AG04450 (cell line): ENCODE data around the gene RBM39. TPM values are rescaled to one million over a fixed set of nuclear protein-coding genes. Genes with fewer than 3 reads are reported as not detected.
A peak's percentile ranks its signal among the peaks of the same experiment; 100 is the strongest.
"Not testable (repeated sequence)": the region's sequence is repeated elsewhere in the genome, so short reads cannot be mapped to it uniquely, and the experiment has no call there.

Experiments
- CTCF ChIA-PET: fragments of 300-600, 350-600 bp; formaldehyde crosslinking; extraction: SDS; loops from one replicate; lab custom pipeline; 2022; ENCODE audit warnings: antibody characterized with exemption, inconsistent platforms; lab: Charles Lee
- POLR2A ChIA-PET: fragments of 350-600 bp; formaldehyde crosslinking; extraction: SDS; loops from one replicate; lab custom pipeline; 2021; ENCODE audit warnings: antibody characterized with exemption, inconsistent platforms; lab: Yijun Ruan, JAX
- DNase-seq: peaks from one replicate; pipeline ENCODE4 v3.0.0-alpha.2; 2011; ENCODE audit warnings: low read depth, low spot score
- H3K27ac ChIP-seq: one replicate; pipeline ENCODE4 v1.5.1; 2012; ENCODE audit warnings: low read depth, low read length, control low read depth
- H3K27me3 ChIP-seq: one replicate; pipeline ENCODE4 v1.6.0; 2012; ENCODE audit warnings: low read length; ENCODE audit not compliant: control insufficient read depth, insufficient read depth
- H3K4me3 ChIP-seq: 2 replicates; pipeline ENCODE4 v1.5.1; 2011; ENCODE audit warnings: mild to moderate bottlenecking, low read depth, low read length, control low read depth
- H3K9me3 ChIP-seq: 2 replicates; pipeline ENCODE4 v1.5.1; 2012; ENCODE audit warnings: low read length; ENCODE audit not compliant: control insufficient read depth, insufficient read depth
- polyA minus RNA-seq: library from RNA; depleted of rRNA, polyadenylated mRNA; stranded (reverse); fragments of >200 nt; gene quantifications from 2 replicates; pipeline ENCODE4 v1.2.3, GENCODE V29; 2011; rRNA and poly(A)+ RNA removed
- polyA plus RNA-seq: library from polyadenylated mRNA; depleted of rRNA; stranded (reverse); fragments of >200 nt; gene quantifications from 2 replicates; pipeline ENCODE4 v1.2.3, GENCODE V29; 2011; rRNA removed
- TF ChIP-seq, protein P1 (sequence below): IDR thresholded peaks from 2 replicates; pipeline ENCODE4 v1.5.1; 2011; ENCODE audit warnings: low read depth, low read length, control low read depth, inconsistent platforms

Gene RBM39
- 144 and 162 TPM in 2 replicates for polyA plus RNA-seq
- polyA minus RNA-seq = 113 and 190 TPM in 2 replicates

GRCh38 chr20:35741892-35742740, at the start of gene RBM39:
TSS of gene RBM39 (minus strand) at chr20:35742260. CDS start at chr20:35740874, 1,386 bp downstream.
- ChIA-PET CTCF (interaction anchor here (0.6 to 1.3 kb wide), 10 partner anchors 13 to 212 kb away, joined by 3 to 7 read pairs (median 3); partner anchors contain the start of gene SCAND1), POLR2A (interaction anchor here (0.5 to 2.6 kb wide), 47 partner anchors 8 to 724 kb away, joined by 3 to 71 read pairs (median 4); partner anchors contain the start of genes NFS1, PHF20, ROMO1 and SCAND1)
- TF ChIP-seq, protein P1, sequence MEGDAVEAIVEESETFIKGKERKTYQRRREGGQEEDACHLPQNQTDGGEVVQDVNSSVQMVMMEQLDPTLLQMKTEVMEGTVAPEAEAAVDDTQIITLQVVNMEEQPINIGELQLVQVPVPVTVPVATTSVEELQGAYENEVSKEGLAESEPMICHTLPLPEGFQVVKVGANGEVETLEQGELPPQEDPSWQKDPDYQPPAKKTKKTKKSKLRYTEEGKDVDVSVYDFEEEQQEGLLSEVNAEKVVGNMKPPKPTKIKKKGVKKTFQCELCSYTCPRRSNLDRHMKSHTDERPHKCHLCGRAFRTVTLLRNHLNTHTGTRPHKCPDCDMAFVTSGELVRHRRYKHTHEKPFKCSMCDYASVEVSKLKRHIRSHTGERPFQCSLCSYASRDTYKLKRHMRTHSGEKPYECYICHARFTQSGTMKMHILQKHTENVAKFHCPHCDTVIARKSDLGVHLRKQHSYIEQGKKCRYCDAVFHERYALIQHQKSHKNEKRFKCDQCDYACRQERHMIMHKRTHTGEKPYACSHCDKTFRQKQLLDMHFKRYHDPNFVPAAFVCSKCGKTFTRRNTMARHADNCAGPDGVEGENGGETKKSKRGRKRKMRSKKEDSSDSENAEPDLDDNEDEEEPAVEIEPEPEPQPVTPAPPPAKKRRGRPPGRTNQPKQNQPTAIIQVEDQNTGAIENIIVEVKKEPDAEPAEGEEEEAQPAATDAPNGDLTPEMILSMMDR = peak; percentile 52
- H3K27ac ChIP-seq = peak within 1 kb of the TSS; percentile 99
- no peaks in the 10 kb centered on the region for H3K27me3 ChIP-seq
- peak; percentile 100 for DNase-seq
- peaks cover 4% of the 10 kb centered on the region; the same call in 1 of the 2 replicates for H3K9me3 ChIP-seq
- peak within 1 kb of the TSS; percentile 89 for H3K4me3 ChIP-seq

DNA sequence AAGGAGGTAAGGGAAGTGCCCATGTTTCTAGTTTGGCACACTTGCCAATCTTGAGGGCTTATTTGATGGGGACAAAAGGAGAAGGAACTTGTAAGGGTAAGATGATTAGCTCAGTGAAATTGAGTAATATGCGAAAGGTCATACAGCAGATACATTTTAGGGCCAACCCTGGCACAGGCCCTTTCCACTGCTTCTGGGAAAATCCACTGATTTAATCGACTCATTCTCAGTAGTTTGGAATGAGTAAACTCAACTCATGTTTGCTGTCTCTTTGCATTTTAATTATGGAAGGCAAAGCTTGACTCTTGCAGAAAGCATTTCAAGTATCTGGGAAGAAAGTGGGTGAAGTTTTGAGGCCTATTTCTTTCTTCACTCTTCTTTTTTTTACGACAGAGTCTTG, 49.8 kb upstream of the RBM39 start:
- TF ChIP-seq, protein P1 = no peak
- ChIA-PET CTCF (interaction anchor here (1.0 kb wide), 1 partner anchor 162 kb away, joined by 4 read pairs; the partner anchor contains the start of gene SCAND1), POLR2A (interaction anchor here (0.7 to 1.4 kb wide), 4 partner anchors 20 to 92 kb away, joined by 3 to 11 read pairs (median 6); partner anchors contain the start of genes PHF20 and RBM39)
- no peak overlapping the region; the same call in 1 of the 2 replicates for H3K4me3 ChIP-seq
- DNase-seq = peak; percentile 65
- H3K27me3 ChIP-seq = no peaks in the 10 kb centered on the region
- no peaks in the 10 kb centered on the region for H3K9me3 ChIP-seq
- H3K27ac ChIP-seq = peak overlapping the region; percentile 94

GRCh38 chr20:35791097-35791496, 49.0 kb upstream of the RBM39 start:
- no peak overlapping the region for H3K4me3 ChIP-seq
- CTCF ChIA-PET = interaction anchor here (1.0 kb wide), 1 partner anchor 163 kb away, joined by 4 read pairs; the partner anchor contains the start of gene SCAND1
- no peaks in the 10 kb centered on the region for H3K27me3 ChIP-seq
- no peak overlapping the region for H3K27ac ChIP-seq
- no peak for DNase-seq
- no peaks in the 10 kb centered on the region for H3K9me3 ChIP-seq
- TF ChIP-seq, protein P1 = no peak
- POLR2A ChIA-PET = interaction anchor here (0.7 to 1.4 kb wide), 4 partner anchors 19 to 93 kb away, joined by 3 to 11 read pairs (median 6); partner anchors contain the start of genes PHF20 and RBM39

GRCh38 chr20:35788796-35789195, 46.7 kb upstream of the RBM39 start:
- no peaks in the 10 kb centered on the region for H3K9me3 ChIP-seq
- H3K27me3 ChIP-seq = no peaks in the 10 kb centered on the region
- no peak overlapping the region for H3K4me3 ChIP-seq
- ChIA-PET CTCF (no interaction called here), POLR2A (no interaction called here)
- H3K27ac ChIP-seq = no peak overlapping the region
- DNase-seq = no peak
- TF ChIP-seq, protein P1 = no peak

- CTCF ChIA-PET, H3K9me3 ChIP-seq, H3K4me3 ChIP-seq, H3K27me3 ChIP-seq, H3K27ac ChIP-seq, DNase-seq: not testable (repeated sequence)
- POLR2A ChIA-PET = interaction anchor here (0.6 kb wide), 1 partner anchor 24 kb away, joined by 3 read pairs; no protein-coding TSS in a partner anchor
Observed at GRCh38 chr20:35785541-35785940, 43.5 kb upstream of the RBM39 start.

DNA sequence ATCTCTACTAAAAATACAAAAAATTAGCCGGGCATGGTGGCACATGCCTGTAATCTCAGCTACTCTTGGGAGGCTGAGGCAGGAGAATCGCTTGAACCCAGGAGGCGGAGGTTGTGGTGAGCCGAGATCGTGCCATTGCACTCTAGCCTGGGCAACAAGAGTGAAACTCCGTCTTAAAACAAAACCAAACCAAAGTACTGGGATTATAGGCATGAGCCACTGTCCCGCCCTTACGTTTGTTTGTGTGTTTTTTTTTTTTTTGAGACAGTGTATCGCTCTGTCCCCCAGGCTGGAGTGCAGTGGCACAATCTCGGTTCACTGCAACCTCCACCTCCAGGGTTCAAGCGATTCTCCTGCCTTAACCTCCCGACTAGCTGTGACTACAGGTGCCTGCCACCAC, 41.8 kb upstream of the RBM39 start:
- H3K27ac ChIP-seq, POLR2A ChIA-PET, DNase-seq, H3K4me3 ChIP-seq, CTCF ChIA-PET, H3K9me3 ChIP-seq, H3K27me3 ChIP-seq: not testable (repeated sequence)
